Breast epithelium (tissue), 4 donors: Measurements from ENCODE around the gene COX17. TPM values are rescaled to one million over a fixed set of nuclear protein-coding genes. Genes with fewer than 3 reads are reported as not detected.

Source experiments
- DNase-seq, 2 donors: peaks; one replicate each; pipeline ENCODE4 v3.0.0-alpha.2; 2019; ENCODE audit warnings: low spot score in 2 of 2
- H3K27ac ChIP-seq, 2 donors: fragments of 200-600 bp; sonication (generic) in 1 of 2; one replicate each; pipeline ENCODE4 v1.5.1; 2016 to 2019; ENCODE audit warnings: mild to moderate bottlenecking in 1 of 2
- H3K27me3 ChIP-seq, 2 donors: fragments of 200-600 bp; sonication (generic) in 1 of 2; one replicate each; pipeline versions ENCODE4 v1.5.1 to v1.6.0; 2017 to 2019; ENCODE audit warnings: control low read depth in 1 of 2, mild to moderate bottlenecking in 1 of 2
- H3K36me3 ChIP-seq: fragments of 200-600 bp; one replicate; pipeline ENCODE4 v1.5.1; 2019
- H3K4me1 ChIP-seq, 2 donors: fragments of 200-600 bp; sonication (generic); one replicate each; pipeline ENCODE4 v1.5.1; 2016 to 2019; ENCODE audit warnings: control low read depth in 1 of 2
- H3K4me3 ChIP-seq, 3 donors: fragments of 200-600 bp; sonication (generic); 1 replicate in 2 of 3; 2 replicates in 1 of 3; pipeline ENCODE4 v1.5.1; 2016 to 2019; ENCODE audit warnings: mild to moderate bottlenecking in 3 of 3, moderate library complexity in 2 of 3
- H3K9me3 ChIP-seq, 2 donors: fragments of 200-600 bp; sonication (generic) in 1 of 2; one replicate each; pipeline ENCODE4 v1.5.1; 2016 to 2019; ENCODE audit warnings: control low read depth in 1 of 2
- POLR2A ChIP-seq: fragments of 450-650 bp; IDR thresholded peaks from one replicate; pipeline ENCODE4 v1.6.1; 2016; ENCODE audit warnings: antibody characterized with exemption, mild to moderate bottlenecking, moderate library complexity
- POLR2AphosphoS5 ChIP-seq, 3 donors: sonication (generic); formaldehyde crosslinking; IDR thresholded peaks; one replicate each; pipeline ENCODE4 v1.6.1; 2017; ENCODE audit warnings: antibody characterized with exemption in 3 of 3
- intact Hi-C: fragments of 100-400 bp; cut with DNase I; formaldehyde crosslinking; loops from one replicate; pipeline ENCODE4 v1.15.1; 2023; ENCODE audit warnings: low total_unique reads
- total RNA-seq, 3 donors: library from RNA; depleted of rRNA; stranded (reverse); fragments of >200 nt; gene quantifications; one replicate each; pipeline ENCODE4 v1.1.0, GENCODE V29; 2016
- TF ChIP-seq, protein P1 (sequence below), 3 donors: fragments of 450-650 bp; IDR thresholded peaks; one replicate each; pipeline ENCODE4 v1.5.1; 2016 to 2017; ENCODE audit warnings: antibody characterized with exemption in 3 of 3, mild to moderate bottlenecking in 3 of 3, moderate library complexity in 3 of 3

COX17 gene
- total RNA-seq, 3 donors from 2014 or later = 26.7 to 42.6 (median 33.4) TPM

DNA sequence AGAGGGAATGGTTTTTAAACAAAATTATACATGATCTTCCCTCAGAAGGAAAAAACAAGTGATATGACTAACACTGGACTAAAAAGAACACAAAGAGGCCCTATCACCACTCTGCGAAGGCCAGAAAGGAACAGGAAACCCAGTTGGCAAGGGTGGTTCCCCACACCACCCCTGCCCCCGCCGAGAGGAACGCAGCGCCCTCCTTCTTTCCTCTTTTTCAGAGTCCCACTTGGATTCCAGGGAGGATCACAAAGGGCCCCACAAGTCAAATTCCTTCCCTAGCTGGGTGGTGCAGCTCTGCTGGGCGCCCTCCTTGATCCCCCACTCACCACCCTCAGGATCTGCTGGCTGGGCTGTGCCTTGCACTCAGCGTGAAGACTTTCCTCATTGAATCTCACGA lies 49.7 kb downstream of the COX17 start:
- Histone ChIP-seq H3K36me3 (no peaks in the 10 kb centered on the region), H3K27me3 (no peaks in the 10 kb centered on the region), H3K4me1 (no peaks in the 10 kb centered on the region), H3K9me3 (no peaks in the 10 kb centered on the region), H3K4me3 (no peak overlapping the region), H3K27ac (peak overlapping the region; percentile 25 to 48)
- DNase-seq = no peak
- TF ChIP-seq POLR2AphosphoS5 (IDR thresholded peaks at IDR 0.05) (no peak), POLR2A (no peak)
- TF ChIP-seq, protein P1, sequence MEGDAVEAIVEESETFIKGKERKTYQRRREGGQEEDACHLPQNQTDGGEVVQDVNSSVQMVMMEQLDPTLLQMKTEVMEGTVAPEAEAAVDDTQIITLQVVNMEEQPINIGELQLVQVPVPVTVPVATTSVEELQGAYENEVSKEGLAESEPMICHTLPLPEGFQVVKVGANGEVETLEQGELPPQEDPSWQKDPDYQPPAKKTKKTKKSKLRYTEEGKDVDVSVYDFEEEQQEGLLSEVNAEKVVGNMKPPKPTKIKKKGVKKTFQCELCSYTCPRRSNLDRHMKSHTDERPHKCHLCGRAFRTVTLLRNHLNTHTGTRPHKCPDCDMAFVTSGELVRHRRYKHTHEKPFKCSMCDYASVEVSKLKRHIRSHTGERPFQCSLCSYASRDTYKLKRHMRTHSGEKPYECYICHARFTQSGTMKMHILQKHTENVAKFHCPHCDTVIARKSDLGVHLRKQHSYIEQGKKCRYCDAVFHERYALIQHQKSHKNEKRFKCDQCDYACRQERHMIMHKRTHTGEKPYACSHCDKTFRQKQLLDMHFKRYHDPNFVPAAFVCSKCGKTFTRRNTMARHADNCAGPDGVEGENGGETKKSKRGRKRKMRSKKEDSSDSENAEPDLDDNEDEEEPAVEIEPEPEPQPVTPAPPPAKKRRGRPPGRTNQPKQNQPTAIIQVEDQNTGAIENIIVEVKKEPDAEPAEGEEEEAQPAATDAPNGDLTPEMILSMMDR (IDR thresholded peaks at IDR 0.05) = no peak
- intact Hi-C loops = no loop called here

DNA sequence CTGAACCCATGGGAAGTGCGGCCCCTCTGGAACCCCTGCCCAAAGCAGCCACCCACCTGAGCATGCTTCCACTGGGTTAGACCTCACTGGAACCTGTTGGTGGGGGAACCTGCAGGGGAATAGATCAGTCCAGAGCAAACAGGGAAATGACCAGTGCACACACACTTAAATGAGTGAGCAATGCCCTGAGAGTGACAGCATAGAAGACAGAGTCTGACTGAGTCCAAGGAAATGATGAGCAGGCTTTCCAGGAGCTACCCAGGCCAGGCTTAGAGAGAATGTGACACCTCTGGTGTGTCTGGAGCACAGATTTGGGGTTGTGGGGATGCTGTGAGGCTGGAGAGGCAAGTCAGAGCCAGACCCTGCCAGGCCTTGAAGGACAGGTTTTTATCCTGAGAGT lies 51.0 kb downstream of the COX17 start:
- Histone ChIP-seq H3K4me3 (no peak overlapping the region), H3K36me3 (no peaks in the 10 kb centered on the region)

DNA sequence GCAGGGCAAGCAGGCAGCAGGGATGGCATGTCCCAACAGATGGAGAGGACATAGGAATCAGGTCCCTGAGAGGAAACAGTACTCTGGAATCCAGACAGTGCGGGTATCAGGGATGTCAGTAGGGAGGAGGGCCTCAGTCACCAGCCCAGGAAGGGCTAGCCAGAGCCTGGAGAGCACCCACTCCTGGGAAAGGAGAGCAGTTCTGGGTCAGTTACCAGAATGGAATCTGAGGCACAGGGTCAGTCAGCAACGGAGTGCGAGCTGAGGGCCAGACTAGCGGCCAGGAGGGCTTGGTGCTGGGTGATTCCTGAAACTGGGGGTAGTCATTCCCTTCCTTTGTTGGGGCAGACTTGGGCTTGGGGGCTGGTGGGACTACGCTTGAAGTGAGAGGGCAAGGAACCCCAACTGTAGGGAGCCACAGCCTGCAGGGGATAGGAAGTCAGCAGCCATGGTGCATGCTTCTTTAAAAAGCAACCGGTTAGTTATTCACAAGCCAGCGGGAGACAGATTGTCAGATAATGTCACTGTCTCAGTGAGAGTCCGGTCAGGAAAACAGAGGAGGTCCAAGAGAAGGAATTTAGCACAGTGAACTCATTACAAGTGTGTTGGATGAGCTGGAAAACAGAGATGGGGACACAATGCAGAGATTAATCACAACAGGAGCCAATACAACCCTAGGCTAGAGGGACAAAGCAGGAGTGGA lies 51.6 kb downstream of the COX17 start:
- no peaks in the 10 kb centered on the region for H3K36me3 ChIP-seq
- no peaks in the 10 kb centered on the region for H3K9me3 ChIP-seq
- H3K27ac ChIP-seq = no peak overlapping the region
- H3K4me1 ChIP-seq = no peaks in the 10 kb centered on the region
- intact Hi-C loops = no loop called here
- TF ChIP-seq POLR2AphosphoS5 (IDR thresholded peaks at IDR 0.05) = no peak
- TF ChIP-seq, protein P1 (IDR thresholded peaks at IDR 0.05) = no peak
- no peak for TF ChIP-seq POLR2A
- H3K27me3 ChIP-seq = no peaks in the 10 kb centered on the region
- no peak overlapping the region for H3K4me3 ChIP-seq
- no peak for DNase-seq

More for the DNA sequence above, 51.0 kb downstream of the COX17 start:
- TF ChIP-seq POLR2A = no peak
- TF ChIP-seq POLR2AphosphoS5 (IDR thresholded peaks at IDR 0.05) = no peak
- TF ChIP-seq, protein P1 (IDR thresholded peaks at IDR 0.05) = no peak
- Histone ChIP-seq H3K9me3 (no peaks in the 10 kb centered on the region), H3K27ac (no peak overlapping the region), H3K27me3 (no peaks in the 10 kb centered on the region), H3K4me1 (no peaks in the 10 kb centered on the region)
- intact Hi-C loops = no loop called here
- no peak for DNase-seq

DNA sequence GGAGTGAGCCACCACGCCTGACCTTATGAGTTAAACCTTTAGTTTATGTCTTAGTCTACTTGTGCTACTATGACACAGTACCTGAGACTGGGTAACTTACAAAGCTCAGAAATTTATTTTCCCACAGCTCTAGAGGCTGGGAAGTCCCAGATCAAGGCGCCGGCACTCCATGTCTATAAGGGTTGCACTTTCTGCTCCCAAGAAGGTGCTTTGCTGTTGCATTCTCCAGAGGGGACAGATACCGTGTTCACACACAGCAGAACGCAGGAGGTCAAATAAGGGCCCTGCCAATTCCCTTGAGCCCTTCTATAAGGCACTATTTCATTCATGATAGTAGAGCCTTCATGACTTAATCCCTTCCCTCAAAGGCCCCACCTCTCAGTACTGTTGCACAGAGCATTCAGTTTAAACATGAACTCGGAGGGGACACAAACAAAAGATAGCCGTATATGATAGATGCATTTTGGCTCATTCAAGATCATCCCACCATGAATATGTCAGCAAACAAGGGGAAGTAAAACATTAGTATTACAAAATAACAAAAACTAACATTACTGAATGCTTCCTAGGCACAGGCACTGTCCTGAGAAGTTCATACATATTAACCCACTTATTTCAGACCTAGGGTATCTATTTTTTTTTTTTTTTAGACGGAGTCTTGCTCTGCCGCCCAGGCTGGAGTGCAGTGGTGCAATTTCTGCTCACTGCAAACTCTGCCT lies 53.0 kb downstream of the COX17 start:
- Histone ChIP-seq H3K4me3 (no peak overlapping the region), H3K27me3 (no peaks in the 10 kb centered on the region), H3K36me3 (no peaks in the 10 kb centered on the region), H3K27ac (no peak overlapping the region), H3K4me1 (no peaks in the 10 kb centered on the region), H3K9me3 (no peaks in the 10 kb centered on the region)
- DNase-seq = no peak
- TF ChIP-seq POLR2A (no peak), POLR2AphosphoS5 (IDR thresholded peaks at IDR 0.05) (no peak)
- TF ChIP-seq, protein P1 (IDR thresholded peaks at IDR 0.05) = no peak
- intact Hi-C loops = no loop called here

DNA sequence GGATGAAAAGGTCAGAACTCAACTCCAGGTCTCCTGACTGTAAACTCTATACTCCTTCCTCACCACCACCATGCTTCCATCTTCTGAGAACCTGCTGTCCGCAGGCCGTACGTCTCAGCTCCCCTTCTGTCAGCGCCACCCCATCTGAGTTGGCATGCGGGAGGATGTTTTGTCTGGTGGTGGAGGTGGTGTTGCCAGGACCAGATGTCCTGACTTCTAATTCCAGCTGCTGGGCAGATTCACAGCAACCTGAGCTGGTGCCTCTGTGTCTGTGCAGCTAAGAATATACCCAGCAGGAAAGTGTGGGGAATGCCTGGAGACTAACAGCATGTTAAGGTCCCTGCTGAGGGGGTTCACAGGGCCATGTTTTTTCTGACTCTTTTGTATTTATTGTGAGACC lies 56.3 kb downstream of the COX17 start:
- DNase-seq = no peak
- Histone ChIP-seq H3K27ac (no peak overlapping the region), H3K27me3 (no peaks in the 10 kb centered on the region), H3K9me3 (no peaks in the 10 kb centered on the region), H3K4me3 (no peak overlapping the region), H3K4me1 (no peaks in the 10 kb centered on the region), H3K36me3 (no peaks in the 10 kb centered on the region)
- TF ChIP-seq POLR2AphosphoS5 (IDR thresholded peaks at IDR 0.05) (no peak), POLR2A (no peak)
- TF ChIP-seq, protein P1 (IDR thresholded peaks at IDR 0.05) = no peak
- intact Hi-C loops = no loop called here
